Measurements from ENCODE around the gene FLG2.
"Not testable (repeated sequence)": the region's sequence is repeated elsewhere in the genome, so short reads cannot be mapped to it uniquely, and the experiment has no call there.

The FLG2 gene

GRCh38 chr1:152325111-152325510, 34.7 kb downstream of the FLG2 start, which contains the start of gene FLG:
Gene FLG, minus strand, starts transcription at chr1:152325239. Its CDS starts 9,783 bp downstream, at chr1:152315456.
- H3K4me3 ChIP-seq (ENCODE audit: low read length): no peak within 1 kb of the TSS
- no peak for DNase-seq (ENCODE audit: low read depth, low spot score)

DNA sequence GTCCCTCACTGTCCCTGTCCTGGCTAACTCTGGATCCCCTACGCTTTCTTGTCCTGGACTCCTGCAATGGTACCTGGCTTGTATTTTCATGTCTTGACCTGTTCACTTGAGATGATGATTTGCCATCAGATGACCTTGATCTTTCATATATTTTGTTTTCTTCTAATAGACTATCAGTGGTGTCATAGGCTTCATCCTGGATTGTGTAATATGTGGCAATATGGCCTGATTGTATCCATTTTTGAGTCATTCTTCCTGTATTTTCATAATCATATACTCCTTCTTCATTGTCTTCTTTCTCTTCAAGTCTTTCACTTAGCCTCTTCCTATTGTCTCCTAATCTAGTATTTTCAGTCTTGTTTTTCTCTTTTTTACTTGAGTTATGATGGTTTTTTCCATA, 45.8 kb downstream of the FLG2 start:
- no peak for DNase-seq (ENCODE audit: low read depth, low spot score)

DNA sequence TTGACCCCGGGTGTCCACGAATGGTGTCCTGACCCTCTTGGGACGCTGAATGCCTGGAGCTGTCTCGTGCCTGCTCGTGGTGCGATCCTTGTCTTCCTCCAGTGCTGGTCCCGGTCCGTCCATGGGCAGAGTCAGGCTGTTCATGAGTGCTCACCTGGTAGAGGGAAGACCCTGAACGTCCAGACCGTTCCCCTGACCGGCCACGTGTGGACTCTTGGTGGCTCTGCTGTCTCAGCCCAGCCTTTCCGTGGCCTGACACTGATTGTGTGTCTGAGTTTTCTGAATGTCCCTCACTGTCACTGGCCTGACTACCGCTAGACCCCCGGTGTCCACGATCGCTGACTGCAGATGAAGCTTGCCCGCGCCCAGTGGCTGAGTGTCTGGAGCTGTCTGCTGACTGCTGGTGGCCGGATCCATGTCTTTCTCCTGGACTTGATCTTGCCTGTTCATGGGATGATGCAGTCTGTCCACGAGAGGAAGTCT, 46.4 kb downstream of the FLG2 start:
- DNase-seq (ENCODE audit: low read depth, low spot score): no peak
- no peak overlapping the region for H3K4me3 ChIP-seq (ENCODE audit: low read length)

More for the DNA sequence above, 45.8 kb downstream of the FLG2 start:
- no peak overlapping the region for H3K4me3 ChIP-seq (ENCODE audit: low read length)

- not testable (repeated sequence) for DNase-seq (ENCODE audit: low read depth, low spot score); H3K4me3 ChIP-seq (ENCODE audit: low read length)
Observed at GRCh38 chr1:152312169-152312568, 47.6 kb downstream of the FLG2 start.

- DNase-seq (ENCODE audit: low read depth, low spot score): no peak
Observed at GRCh38 chr1:152309955-152310354, 49.9 kb downstream of the FLG2 start.

GRCh38 chr1:152309320-152309901, 50.4 kb downstream of the FLG2 start:
- H3K4me3 ChIP-seq (ENCODE audit: low read length); DNase-seq (ENCODE audit: low read depth, low spot score): not testable (repeated sequence)

More at GRCh38 chr1:152309955-152310354, 49.9 kb downstream of the FLG2 start:
- H3K4me3 ChIP-seq (ENCODE audit: low read length): no peak overlapping the region

DNA sequence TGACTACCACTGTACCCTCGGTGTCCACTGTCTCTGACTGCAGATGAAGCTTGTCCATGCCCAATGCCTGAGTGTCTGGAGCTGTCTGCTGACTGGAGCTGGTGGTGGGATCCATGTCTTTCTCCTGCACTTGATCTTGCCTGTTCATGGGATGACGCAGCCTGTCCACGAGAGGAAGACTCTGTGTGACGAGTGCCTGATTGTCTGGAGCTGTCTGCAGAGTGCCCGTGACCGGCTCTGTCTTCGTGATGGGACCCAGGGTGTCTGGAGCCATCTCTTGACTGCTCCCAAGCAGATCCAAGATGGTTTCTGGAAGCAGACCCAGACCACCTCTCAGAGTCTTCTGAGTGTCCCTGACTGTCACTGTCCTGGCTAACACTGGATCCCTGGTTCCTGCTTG, 51.0 kb downstream of the FLG2 start:
- H3K4me3 ChIP-seq (ENCODE audit: low read length); DNase-seq (ENCODE audit: low read depth, low spot score): not testable (repeated sequence)

DNA sequence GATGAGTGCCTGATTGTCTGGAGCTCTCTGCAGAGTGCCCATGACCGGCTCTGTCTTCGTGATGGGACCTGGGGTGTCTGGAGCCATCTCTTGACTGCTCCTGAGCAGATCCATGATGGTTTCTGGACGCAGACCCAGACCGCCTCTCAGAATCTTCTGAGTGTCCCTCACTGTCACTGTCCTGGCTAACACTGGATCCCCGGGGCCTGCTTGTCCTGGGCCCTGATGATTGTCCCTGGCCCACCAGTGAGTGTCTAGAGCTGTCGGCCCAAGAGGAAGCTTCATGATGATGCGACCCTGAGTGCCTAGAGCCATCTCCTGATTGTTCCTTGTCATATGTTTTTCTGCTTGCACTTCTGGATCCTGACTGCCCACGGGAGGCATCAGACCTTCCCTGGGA, 51.8 kb downstream of the FLG2 start:
- H3K4me3 ChIP-seq (ENCODE audit: low read length); DNase-seq (ENCODE audit: low read depth, low spot score): not testable (repeated sequence)

GRCh38 chr1:152306123-152306522, 53.7 kb downstream of the FLG2 start:
- DNase-seq (ENCODE audit: low read depth, low spot score); H3K4me3 ChIP-seq (ENCODE audit: low read length): not testable (repeated sequence)

- not testable (repeated sequence) for DNase-seq (ENCODE audit: low read depth, low spot score); H3K4me3 ChIP-seq (ENCODE audit: low read length)
Observed at GRCh38 chr1:152304773-152305172, 55.0 kb downstream of the FLG2 start.

GRCh38 chr1:152303139-152303872, 56.5 kb downstream of the FLG2 start:
- not testable (repeated sequence) for DNase-seq (ENCODE audit: low read depth, low spot score); H3K4me3 ChIP-seq (ENCODE audit: low read length)

All from Jurkat, Clone E6-1 (cell line).